GM12878 (cell line): ENCODE measurements around the gene PCGF1. TPM values are rescaled to one million over a fixed set of nuclear protein-coding genes. Genes with fewer than 3 reads are reported as not detected.

ENCODE experiments used
- ATF7 ChIP-seq: fragments of 450-650 bp; IDR thresholded peaks from 2 replicates; pipeline ENCODE4 v1.6.1; 2016; ENCODE audit warnings: low read depth, mild to moderate bottlenecking
- BCL3 ChIP-seq: IDR thresholded peaks from 2 replicates; pipeline ENCODE4 v1.6.1; 2011; ENCODE audit warnings: borderline replicate concordance, low read depth, mild to moderate bottlenecking, moderate library complexity, low read length; ENCODE audit not compliant: insufficient read depth, poor library complexity, severe bottlenecking
- E2F8 ChIP-seq: fragments of 450-650 bp; IDR thresholded peaks from 2 replicates; pipeline ENCODE4 v1.6.1; 2018; ENCODE audit warnings: mild to moderate bottlenecking, low read depth, moderate library complexity; ENCODE audit not compliant: partially characterized antibody
- ELK1 ChIP-seq: IDR thresholded peaks from 2 replicates; pipeline ENCODE4 v1.6.1; 2012; ENCODE audit warnings: low read depth, low read length, improper control_type of control experiment
- GABPA ChIP-seq: IDR thresholded peaks from 2 replicates; pipeline ENCODE4 v1.6.1; 2014; ENCODE audit warnings: antibody characterized with exemption, low read depth, mild to moderate bottlenecking, inconsistent platforms
- KLF5 ChIP-seq: fragments of 450-650 bp; IDR thresholded peaks from 2 replicates; pipeline ENCODE4 v1.6.1; 2014; ENCODE audit warnings: mild to moderate bottlenecking; ENCODE audit not compliant: partially characterized antibody
- MEF2A ChIP-seq: IDR thresholded peaks from 2 replicates; pipeline ENCODE4 v1.6.1; 2011; ENCODE audit warnings: low read depth, mild to moderate bottlenecking, low read length, moderate library complexity; ENCODE audit not compliant: insufficient read depth
- MLLT1 ChIP-seq: fragments of 450-650 bp; IDR thresholded peaks from 2 replicates; pipeline ENCODE4 v1.6.1; 2016; ENCODE audit warnings: mild to moderate bottlenecking
- MTA3 ChIP-seq: IDR thresholded peaks from 2 replicates; pipeline ENCODE4 v1.6.1; 2012; ENCODE audit warnings: low read length, inconsistent platforms, borderline replicate concordance
- MXI1 ChIP-seq: fragments of 150-350 bp; IDR thresholded peaks from 2 replicates; pipeline ENCODE4 v1.6.1; 2011; ENCODE audit warnings: low read depth, mild to moderate bottlenecking, inconsistent platforms, low read length, improper control_type of control experiment
- NFYA ChIP-seq: IDR thresholded peaks from 2 replicates; pipeline ENCODE4 v1.6.1; 2011; ENCODE audit warnings: low read depth, mild to moderate bottlenecking, low read length, improper control_type of control experiment, borderline replicate concordance
- NKRF ChIP-seq: fragments of 450-650 bp; conservative IDR thresholded peaks from 2 replicates; pipeline ENCODE4 v1.6.1; 2017; ENCODE audit warnings: mild to moderate bottlenecking, moderate library complexity
- RCOR1 ChIP-seq: conservative IDR thresholded peaks from 2 replicates; pipeline ENCODE4 v1.6.1; 2012; ENCODE audit warnings: low read depth, low read length, improper control_type of control experiment
- SMAD1 ChIP-seq: fragments of 450-650 bp; IDR thresholded peaks from 2 replicates; pipeline ENCODE4 v1.6.1; 2018; ENCODE audit warnings: mild to moderate bottlenecking, low read depth; ENCODE audit not compliant: partially characterized antibody
- SMARCA5 ChIP-seq: fragments of 450-650 bp; IDR thresholded peaks from 2 replicates; pipeline ENCODE4 v1.6.1; 2017; ENCODE audit warnings: mild to moderate bottlenecking
- SREBF2 ChIP-seq: IDR thresholded peaks from 2 replicates; pipeline ENCODE4 v1.6.1; 2012; ENCODE audit warnings: mild to moderate bottlenecking, low read length
- ZBTB33 ChIP-seq: fragments of 450-650 bp; IDR thresholded peaks from 2 replicates; pipeline ENCODE4 v1.6.1; 2017; ENCODE audit warnings: mild to moderate bottlenecking
- polyA plus RNA-seq, 11 experiments: library from polyadenylated mRNA; depleted of rRNA in 4 of 11; unstranded in 6 of 11; stranded (reverse) in 5 of 11; fragments of >200 nt; fragmentation: Nextera tagmentation in 4 of 11; fragmentation: Illumina TruSeq in 1 of 11; extraction: Ambion mirVana in 4 of 11; extraction: Trizol in 1 of 11; gene quantifications; 1 replicate in 1 of 11; 2 replicates in 10 of 11; pipeline versions ENCODE4 v1.2.1 to v1.2.3, GENCODE V29; 2011 to 2016; ENCODE audit warnings: inconsistent platforms in 2 of 11, missing spikeins in 2 of 11, low read depth in 1 of 11
- total RNA-seq, 4 experiments: library from RNA; depleted of rRNA in 3 of 4; stranded (reverse); fragments of >200 nt in 3 of 4; fragmentation: Illumina TruSeq in 1 of 4; extraction: Trizol in 1 of 4; gene quantifications; 2 replicates each; pipeline versions ENCODE4 v1.2.1 to v1.2.3, GENCODE V29; 2013 to 2021

PCGF1 gene
- total and polyA plus RNA-seq, 10 of the 15 experiments (the other 5 are each of a cell fraction or from before 2014, with no cell fraction given) = 23.1 to 50.8 (median 27.4) TPM

- peak; percentile 64 for TF ChIP-seq MLLT1
- no peak for TF ChIP-seq ZBTB33
- no peak for TF ChIP-seq GABPA
- TF ChIP-seq RCOR1 = 0 out of 2 replicates have a peak, but pooled peaks have one; percentile 65
- no peak for TF ChIP-seq NFYA
- 0 out of 2 replicates have a peak, but pooled peaks have one; percentile 47 for TF ChIP-seq SMARCA5
- TF ChIP-seq NKRF = peak; percentile 91
- no peak for TF ChIP-seq ELK1
- no peak for TF ChIP-seq BCL3
- TF ChIP-seq MEF2A = no peak
- no peak for TF ChIP-seq SMAD1
- TF ChIP-seq SREBF2 = no peak
- no peak for TF ChIP-seq MTA3
- TF ChIP-seq E2F8 = no peak
- peak; percentile 94 for TF ChIP-seq MXI1
- 0 out of 2 replicates have a peak, but pooled peaks have one; percentile 50 for TF ChIP-seq ATF7
- no peak for TF ChIP-seq KLF5
Measured at GRCh38 chr2:74530239-74531187, 23.0 kb upstream of the PCGF1 start (continued).
